T-helper 17 cell (primary cell): Measurements from ENCODE around the gene GARS1. TPM values are rescaled to one million over a fixed set of nuclear protein-coding genes. Genes with fewer than 3 reads are reported as not detected.
A peak's percentile ranks its signal among the peaks of the same experiment; 100 is the strongest.

Source experiments
- ATAC-seq: fragments of 150-1000 bp; cut with Tn5 transposase; 2 replicates; pipeline ENCODE4 v1.10.0; 2021; ENCODE audit warnings: mild to moderate bottlenecking, moderate library complexity
- DNase-seq, 3 donors: peaks; one replicate each; pipeline versions ENCODE4 v3.0.0 to v3.0.0-alpha.2; 2020 to 2021
- H3K9me3 ChIP-seq: one replicate; pipeline ENCODE4 v1.7.0; 2013; ENCODE audit warnings: low read length, mild to moderate bottlenecking; ENCODE audit not compliant: control insufficient read depth, poor library complexity, severe bottlenecking
- H3K27ac Mint-ChIP-seq: one replicate; pipeline ENCODE4 v1.8.0; 2022; ENCODE audit warnings: mild to moderate bottlenecking, moderate library complexity, mixed read lengths
- H3K27me3 Mint-ChIP-seq: one replicate; pipeline ENCODE4 v1.8.0; 2022; ENCODE audit warnings: mixed read lengths
- H3K36me3 Mint-ChIP-seq: one replicate; pipeline ENCODE4 v1.8.0; 2022; ENCODE audit warnings: low read depth, mixed read lengths
- H3K4me1 Mint-ChIP-seq: one replicate; pipeline ENCODE4 v1.8.0; 2022; ENCODE audit warnings: mild to moderate bottlenecking, mixed read lengths
- H3K4me3 Mint-ChIP-seq: one replicate; pipeline ENCODE4 v1.8.0; 2022; ENCODE audit warnings: mild to moderate bottlenecking, moderate library complexity, mixed read lengths
- total RNA-seq, 4 donors: library from RNA in 2 of 4; stranded (reverse) in 2 of 4; gene quantifications; one replicate each; pipeline ENCODE4 v1.2.3 and lab custom pipeline; 2022 to 2026

GARS1 gene
- total RNA-seq (100 to 1,000 TPM in 1 of 2 donors, 10 to 100 TPM in 1; 84.6 to 114 TPM), total RNA-seq (lab: John Stamatoyannopoulos, UW) (137 to 395 reads per million in 2 donors)

- peaks cover 44% of the 10 kb centered on the region for H3K4me1 Mint-ChIP-seq
Observed at GRCh38 chr7:30594540-30595435, at the start of gene GARS1. GARS1 (plus strand) TSS chr7:30594878; CDS start chr7:30594922, 44 bp downstream.

GRCh38 chr7:30545791-30546555 lies 48.7 kb upstream of the GARS1 start:
- H3K9me3 ChIP-seq: no peaks in the 10 kb centered on the region
- ATAC-seq (no peak), DNase-seq (no peak)
- H3K27ac Mint-ChIP-seq: no peak overlapping the region
- H3K4me1 Mint-ChIP-seq: peaks cover 6% of the 10 kb centered on the region
- H3K36me3 Mint-ChIP-seq: no peaks in the 10 kb centered on the region
- no peaks in the 10 kb centered on the region for H3K27me3 Mint-ChIP-seq
- H3K4me3 Mint-ChIP-seq: no peak overlapping the region

More at GRCh38 chr7:30594540-30595435, at the start of gene GARS1:
- peak within 1 kb of the TSS; percentile 100 for H3K27ac Mint-ChIP-seq
- H3K27me3 Mint-ChIP-seq: no peaks in the 10 kb centered on the region
- DNase-seq (peak; percentile 81 to 89 (median 82)), ATAC-seq (peak; percentile 89)
- H3K36me3 Mint-ChIP-seq: peaks cover 6% of the 10 kb centered on the region
- no peaks in the 10 kb centered on the region for H3K9me3 ChIP-seq
- peak within 1 kb of the TSS; percentile 100 for H3K4me3 Mint-ChIP-seq

DNA sequence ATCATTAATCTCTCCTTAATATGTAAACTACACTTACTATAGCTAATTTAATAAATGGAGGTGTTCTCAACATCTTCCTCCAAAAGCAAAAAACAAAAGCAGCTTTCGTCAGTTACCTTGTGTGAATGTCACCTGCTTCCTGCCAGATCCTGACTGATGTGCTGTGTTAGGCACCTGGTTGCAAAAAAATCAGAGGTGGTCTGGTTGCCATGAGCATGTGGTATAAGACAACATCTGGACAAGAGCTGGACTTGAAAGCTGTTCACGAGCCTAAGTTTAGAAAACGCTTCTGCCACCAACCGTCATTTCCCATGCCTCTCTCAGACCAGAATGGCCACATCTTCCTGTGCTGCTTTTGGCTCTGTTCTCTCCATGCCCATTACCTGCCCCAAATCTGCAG lies 48.1 kb upstream of the GARS1 start:
- H3K4me3 Mint-ChIP-seq: no peak overlapping the region
- ATAC-seq: no peak
- H3K27ac Mint-ChIP-seq: no peak overlapping the region

DNA sequence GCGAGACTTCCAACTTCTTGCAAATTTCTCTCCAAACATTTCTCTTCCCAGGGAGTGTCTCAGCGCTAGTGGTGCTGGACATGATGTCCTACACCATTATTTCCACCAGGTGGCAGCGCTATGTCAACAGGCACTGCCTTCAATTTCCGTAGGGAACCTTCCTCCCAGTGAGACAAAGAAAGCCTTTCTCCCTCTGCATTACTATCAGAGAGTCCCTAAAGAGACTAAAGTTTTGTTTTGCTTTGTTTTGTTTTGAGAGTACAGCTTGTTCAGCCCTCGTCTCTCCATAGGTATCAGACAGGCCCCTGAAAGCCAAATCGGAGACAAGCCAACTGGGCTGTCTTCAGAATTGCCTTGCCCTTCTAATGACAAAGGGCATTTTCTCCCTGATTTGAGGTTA lies 45.8 kb upstream of the GARS1 start:
- peak; percentile 64 for ATAC-seq
- DNase-seq: peak in 1 of 3 donors; percentile 10
- Mint-ChIP-seq H3K36me3 (peaks cover 2% of the 10 kb centered on the region), H3K4me1 (peaks cover 6% of the 10 kb centered on the region), H3K27me3 (no peaks in the 10 kb centered on the region), H3K4me3 (no peak overlapping the region), H3K27ac (no peak overlapping the region)
- no peaks in the 10 kb centered on the region for H3K9me3 ChIP-seq

More for the DNA sequence above, 48.1 kb upstream of the GARS1 start:
- no peaks in the 10 kb centered on the region for H3K27me3 Mint-ChIP-seq
- DNase-seq: no peak
- peaks cover 6% of the 10 kb centered on the region for H3K4me1 Mint-ChIP-seq
- H3K9me3 ChIP-seq: no peaks in the 10 kb centered on the region
- no peaks in the 10 kb centered on the region for H3K36me3 Mint-ChIP-seq

- DNase-seq (no peak), ATAC-seq (no peak)
- Mint-ChIP-seq H3K4me3 (no peak overlapping the region), H3K4me1 (peaks cover 3% of the 10 kb centered on the region), H3K27me3 (no peaks in the 10 kb centered on the region), H3K27ac (no peak overlapping the region), H3K36me3 (peaks cover 2% of the 10 kb centered on the region)
- H3K9me3 ChIP-seq: no peaks in the 10 kb centered on the region
Observed at GRCh38 chr7:30549931-30550493, 44.7 kb upstream of the GARS1 start.

GRCh38 chr7:30552330-30552729 lies 42.3 kb upstream of the GARS1 start:
- no peaks in the 10 kb centered on the region for H3K9me3 ChIP-seq
- peaks cover 3% of the 10 kb centered on the region for H3K4me1 Mint-ChIP-seq
- peaks cover 2% of the 10 kb centered on the region for H3K36me3 Mint-ChIP-seq
- ATAC-seq (no peak), DNase-seq (no peak)
- H3K27ac Mint-ChIP-seq: no peak overlapping the region
- no peak overlapping the region for H3K4me3 Mint-ChIP-seq
- no peaks in the 10 kb centered on the region for H3K27me3 Mint-ChIP-seq

- Mint-ChIP-seq H3K36me3 (peaks cover 2% of the 10 kb centered on the region), H3K27me3 (no peaks in the 10 kb centered on the region), H3K27ac (no peak overlapping the region), H3K4me3 (no peak overlapping the region), H3K4me1 (peaks cover 3% of the 10 kb centered on the region)
- DNase-seq (no peak), ATAC-seq (no peak)
- H3K9me3 ChIP-seq: no peaks in the 10 kb centered on the region
Observed at GRCh38 chr7:30553141-30553540, 41.5 kb upstream of the GARS1 start.

DNA sequence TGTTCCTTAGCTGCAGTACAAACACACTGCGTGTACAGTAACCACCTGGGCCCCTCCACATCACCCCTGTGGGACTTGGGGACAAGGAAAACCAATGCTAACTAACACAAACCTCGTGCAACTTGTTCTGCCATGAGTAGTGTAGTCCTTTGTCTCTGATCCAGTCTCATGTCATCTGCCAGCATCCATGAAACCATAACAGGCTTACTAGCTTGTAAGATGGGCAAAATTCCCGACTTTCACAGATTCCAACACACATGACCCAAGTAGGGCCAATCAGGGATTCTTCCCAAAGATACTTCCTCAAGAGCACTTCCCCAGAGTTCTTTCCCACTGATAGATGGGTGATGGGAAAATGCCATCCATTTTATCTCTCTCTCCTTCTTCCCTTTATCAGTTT lies 41.1 kb upstream of the GARS1 start:
- H3K27ac Mint-ChIP-seq: no peak overlapping the region

GRCh38 chr7:30555525-30555924 lies 39.2 kb upstream of the GARS1 start:
- peaks cover 3% of the 10 kb centered on the region for H3K4me1 Mint-ChIP-seq
- no peak overlapping the region for H3K27ac Mint-ChIP-seq
- no peaks in the 10 kb centered on the region for H3K27me3 Mint-ChIP-seq
- DNase-seq (no peak), ATAC-seq (no peak)
- H3K36me3 Mint-ChIP-seq: peaks cover 2% of the 10 kb centered on the region
- no peak overlapping the region for H3K4me3 Mint-ChIP-seq
- H3K9me3 ChIP-seq: no peaks in the 10 kb centered on the region

More for the DNA sequence above, 41.1 kb upstream of the GARS1 start:
- H3K4me3 Mint-ChIP-seq: no peak overlapping the region
- H3K36me3 Mint-ChIP-seq: peaks cover 2% of the 10 kb centered on the region
- ATAC-seq (no peak), DNase-seq (no peak)
- H3K9me3 ChIP-seq: no peaks in the 10 kb centered on the region
- peaks cover 3% of the 10 kb centered on the region for H3K4me1 Mint-ChIP-seq
- H3K27me3 Mint-ChIP-seq: no peaks in the 10 kb centered on the region

DNA sequence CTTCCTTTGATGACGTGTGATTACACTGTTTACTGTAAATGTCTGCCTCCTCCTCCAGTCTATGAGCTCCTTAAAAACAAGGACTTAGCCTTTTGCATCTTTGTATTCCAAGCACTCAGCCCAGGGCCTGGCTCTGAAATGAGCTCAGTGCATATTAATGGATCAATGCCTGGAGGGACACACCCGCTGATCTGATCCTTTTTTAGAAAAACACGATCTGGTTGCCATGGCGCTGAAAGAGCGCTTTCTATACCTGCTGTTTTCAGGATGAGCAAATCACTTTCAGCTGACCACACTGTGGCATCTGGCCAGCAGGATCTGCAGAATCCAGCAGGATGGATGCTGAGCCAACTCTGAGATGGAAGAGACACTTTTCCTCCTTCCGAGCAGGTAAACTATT lies 37.8 kb upstream of the GARS1 start:
- no peak for DNase-seq
- H3K9me3 ChIP-seq: no peaks in the 10 kb centered on the region
- H3K27me3 Mint-ChIP-seq: no peaks in the 10 kb centered on the region
- no peak for ATAC-seq
- no peak overlapping the region for H3K27ac Mint-ChIP-seq
- H3K36me3 Mint-ChIP-seq: peaks cover 2% of the 10 kb centered on the region
- H3K4me3 Mint-ChIP-seq: no peak overlapping the region
- H3K4me1 Mint-ChIP-seq: peaks cover 3% of the 10 kb centered on the region

GRCh38 chr7:30557245-30557644 lies 37.4 kb upstream of the GARS1 start:
- no peaks in the 10 kb centered on the region for H3K36me3 Mint-ChIP-seq
- H3K4me1 Mint-ChIP-seq: peaks cover 3% of the 10 kb centered on the region
- DNase-seq (no peak), ATAC-seq (no peak)
- H3K9me3 ChIP-seq: no peaks in the 10 kb centered on the region
- H3K27ac Mint-ChIP-seq: no peak overlapping the region
- no peaks in the 10 kb centered on the region for H3K27me3 Mint-ChIP-seq
- H3K4me3 Mint-ChIP-seq: no peak overlapping the region

DNA sequence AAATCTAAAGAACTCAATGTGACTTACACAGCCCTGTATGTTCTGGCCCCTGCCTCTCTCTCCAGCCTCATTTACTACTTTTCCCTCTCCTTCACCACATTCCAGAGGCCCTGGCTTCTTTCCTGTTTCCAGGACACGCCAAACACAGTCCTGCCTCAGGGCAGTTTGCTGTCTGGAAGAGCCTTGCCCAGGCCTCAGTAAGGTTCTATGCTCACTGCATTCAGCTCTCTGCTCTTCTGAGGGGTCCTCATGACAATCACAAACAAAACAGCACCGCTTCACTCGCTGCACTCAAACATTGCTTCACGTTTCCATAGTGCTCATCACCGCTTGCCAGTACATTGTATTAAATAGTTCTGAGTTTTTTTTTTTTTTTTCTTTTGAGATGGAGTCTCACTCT lies 35.1 kb upstream of the GARS1 start:
- H3K9me3 ChIP-seq: no peaks in the 10 kb centered on the region
- no peak overlapping the region for H3K27ac Mint-ChIP-seq
- H3K4me3 Mint-ChIP-seq: no peak overlapping the region
- peaks cover 11% of the 10 kb centered on the region for H3K4me1 Mint-ChIP-seq
- DNase-seq: no peak
- ATAC-seq: no peak
- no peaks in the 10 kb centered on the region for H3K27me3 Mint-ChIP-seq
- H3K36me3 Mint-ChIP-seq: peaks cover 5% of the 10 kb centered on the region

GRCh38 chr7:30561389-30561788 lies 33.3 kb upstream of the GARS1 start:
- ATAC-seq (no peak), DNase-seq (no peak)
- Mint-ChIP-seq H3K36me3 (peaks cover 5% of the 10 kb centered on the region), H3K27me3 (no peaks in the 10 kb centered on the region), H3K4me3 (no peak overlapping the region), H3K4me1 (peaks cover 8% of the 10 kb centered on the region), H3K27ac (peak overlapping the region; percentile 43)
- no peaks in the 10 kb centered on the region for H3K9me3 ChIP-seq
